GM04504 (cell line): ENCODE results near the gene ATP6V1G2.
"Not testable (repeated sequence)": the region's sequence is repeated elsewhere in the genome, so short reads cannot be mapped to it uniquely, and the experiment has no call there.

ENCODE experiments used
- DNase-seq: peaks from one replicate; pipeline ENCODE4 v3.0.0-alpha.2; 2012; ENCODE audit warnings: low read depth

ATP6V1G2 gene

GRCh38 chr6:31529329-31530150 is 16.9 kb downstream of the ATP6V1G2 start:
- DNase-seq: no peak

GRCh38 chr6:31528821-31529328 is 17.5 kb downstream of the ATP6V1G2 start, which contains the start of gene MCCD1:
TSS of gene MCCD1 (plus strand) at chr6:31528962. CDS start at chr6:31529015, 53 bp downstream.
- no peak for DNase-seq

- DNase-seq: no peak
These were observed 18.1 kb downstream of the ATP6V1G2 start for GRCh38 chr6:31528307-31528777.

GRCh38 chr6:31525932-31526591 is 20.3 kb downstream of the ATP6V1G2 start:
- no peak for DNase-seq

DNA sequence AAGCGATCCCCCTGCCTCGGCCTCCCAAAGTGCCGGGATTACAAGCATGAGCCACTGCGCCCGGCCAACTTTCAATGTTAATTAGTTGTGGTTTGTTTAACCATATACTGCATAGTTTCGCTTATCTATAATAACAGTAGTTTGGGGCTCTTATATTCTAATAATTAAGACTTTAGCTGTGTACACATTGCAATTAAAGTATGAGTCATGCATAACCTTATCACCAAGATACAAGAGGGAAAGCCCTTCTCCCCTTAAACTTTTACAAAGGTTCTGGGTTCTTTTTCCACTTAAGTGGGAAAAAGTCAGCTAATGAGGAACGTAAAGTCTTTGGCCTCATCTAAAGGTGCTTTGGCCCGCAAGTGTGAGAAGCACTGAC is 20.9 kb downstream of the ATP6V1G2 start:
- DNase-seq: no peak

GRCh38 chr6:31521835-31522234 is 24.6 kb downstream of the ATP6V1G2 start:
- DNase-seq: no peak

- DNase-seq: no peak
These were observed 32.8 kb downstream of the ATP6V1G2 start for GRCh38 chr6:31513456-31514165.

- no peak for DNase-seq
These were observed 36.4 kb downstream of the ATP6V1G2 start for GRCh38 chr6:31510007-31510406.

DNA sequence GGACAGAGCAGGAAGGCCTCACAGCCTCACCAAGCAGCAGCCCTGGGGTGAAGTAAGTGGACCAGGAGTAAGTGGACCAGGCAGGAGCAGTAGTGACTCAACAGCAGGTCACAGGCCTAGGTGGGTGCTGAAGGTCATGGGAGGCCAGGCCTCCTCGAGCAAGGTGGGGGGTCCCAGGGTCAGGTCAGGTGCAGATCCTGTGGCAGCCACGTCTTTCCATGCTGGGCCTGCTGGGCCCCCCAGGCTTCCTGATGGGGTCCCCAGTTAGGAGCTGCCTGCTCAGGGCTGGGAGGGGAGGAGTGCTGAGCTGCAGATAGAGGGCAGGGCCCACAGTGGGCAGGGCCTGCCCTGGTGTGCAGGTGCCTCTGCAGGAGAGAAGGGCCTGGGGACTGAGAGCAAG is 37.4 kb downstream of the ATP6V1G2 start:
- not testable (repeated sequence) for DNase-seq

GRCh38 chr6:31502586-31502985 is 43.8 kb downstream of the ATP6V1G2 start:
- DNase-seq: no peak

DNA sequence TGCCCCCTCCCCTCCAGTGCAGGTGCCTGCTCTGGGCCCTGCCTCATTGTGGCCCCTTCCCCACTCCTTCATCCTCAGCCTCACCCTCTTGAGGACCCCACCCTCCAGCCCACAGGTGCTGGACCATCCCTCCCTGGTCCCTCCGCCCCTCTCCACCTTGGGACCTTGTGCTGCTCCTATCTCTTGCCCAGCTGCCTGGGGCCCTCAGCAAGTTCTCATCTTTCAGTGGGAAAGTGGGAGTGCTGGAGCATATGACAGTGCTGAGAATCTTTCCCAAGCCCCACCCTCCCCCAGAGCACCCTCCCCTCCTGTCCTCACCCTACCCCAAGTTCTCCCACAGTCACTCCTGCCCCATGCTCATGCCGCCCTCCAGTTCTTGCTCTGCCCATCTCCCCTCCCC is 46.8 kb downstream of the ATP6V1G2 start:
- not testable (repeated sequence) for DNase-seq

- DNase-seq: no peak
These were observed 47.7 kb downstream of the ATP6V1G2 start for GRCh38 chr6:31498748-31499147.

GRCh38 chr6:31497531-31498476 is 48.6 kb downstream of the ATP6V1G2 start, which contains the start of gene MICB:
TSS of gene MICB (plus strand) at chr6:31498145. CDS start at chr6:31498194, 49 bp downstream.
- DNase-seq: no peak

DNA sequence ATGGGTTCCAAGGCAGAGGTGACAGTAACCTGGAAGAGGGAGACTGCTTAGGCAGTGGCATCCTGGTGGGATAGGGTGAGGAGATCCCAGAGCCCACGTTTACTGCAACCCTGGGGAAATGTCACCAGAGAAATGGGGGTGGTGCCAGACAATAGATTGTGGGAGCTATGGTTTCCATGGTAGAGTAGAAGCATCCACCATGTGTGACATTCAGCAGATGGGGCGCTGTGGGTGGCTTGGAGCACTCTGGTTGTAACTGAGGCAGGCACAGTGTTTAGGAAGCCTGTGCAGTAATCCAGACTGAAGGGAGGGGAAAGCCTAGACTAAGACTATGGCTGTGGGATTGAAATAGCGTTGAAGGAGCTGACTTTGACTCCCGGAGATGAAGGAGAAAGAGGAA is 49.6 kb downstream of the ATP6V1G2 start:
- DNase-seq: not testable (repeated sequence)

GRCh38 chr6:31495580-31495979 is 50.8 kb downstream of the ATP6V1G2 start:
- no peak for DNase-seq
